HG03097 (cell line): ENCODE measurements around the gene NLRC5.

Source experiments
- ATAC-seq: cut with Tn5 transposase; IDR thresholded peaks from one replicate; pipeline ENCODE4 v1.9.1; 2021; ENCODE audit not compliant: unreplicated experiment, low FRiP score

NLRC5 gene

GRCh38 chr16:57020651-57021050, 31.3 kb downstream of the NLRC5 start:
- no peak for ATAC-seq

- no peak for ATAC-seq
Measured at GRCh38 chr16:57021757-57022156, 32.4 kb downstream of the NLRC5 start.

- ATAC-seq: no peak
Measured at GRCh38 chr16:57022445-57022844, 33.1 kb downstream of the NLRC5 start.

- no peak for ATAC-seq
Measured at GRCh38 chr16:57023541-57024249, 34.3 kb downstream of the NLRC5 start.

- no peak for ATAC-seq
Measured at GRCh38 chr16:57024894-57025680, 35.7 kb downstream of the NLRC5 start.

- no peak for ATAC-seq
Measured at GRCh38 chr16:57025941-57026777, 36.8 kb downstream of the NLRC5 start.

GRCh38 chr16:57026778-57027062, 37.4 kb downstream of the NLRC5 start:
- no peak for ATAC-seq

GRCh38 chr16:57027067-57027466, 37.7 kb downstream of the NLRC5 start:
- ATAC-seq: no peak

GRCh38 chr16:57028086-57028485, 38.7 kb downstream of the NLRC5 start:
- ATAC-seq: no peak

- ATAC-seq: no peak
Measured at GRCh38 chr16:57029161-57030160, 40.1 kb downstream of the NLRC5 start.

- ATAC-seq: no peak
Measured at GRCh38 chr16:57030346-57030902, 41.1 kb downstream of the NLRC5 start.

- ATAC-seq: no peak
Measured at GRCh38 chr16:57031156-57031555, 41.8 kb downstream of the NLRC5 start.

GRCh38 chr16:57032346-57032745, 43.0 kb downstream of the NLRC5 start:
- ATAC-seq: no peak

GRCh38 chr16:57032931-57033330, 43.6 kb downstream of the NLRC5 start:
- ATAC-seq: no peak

GRCh38 chr16:57036315-57036714, 47.0 kb downstream of the NLRC5 start:
- no peak for ATAC-seq

- ATAC-seq: no peak
Measured at GRCh38 chr16:57036945-57037344, 47.6 kb downstream of the NLRC5 start.

GRCh38 chr16:57038166-57038565, 48.8 kb downstream of the NLRC5 start:
- no peak for ATAC-seq

- no peak for ATAC-seq
Measured at GRCh38 chr16:57039148-57039812, 49.9 kb downstream of the NLRC5 start.
